NCI-H446 treated with DMSO at 0.1 percent for 48 hours (cell line): Measurements from ENCODE around the gene ALK.

ENCODE experiments used
- DNase-seq: peaks from one replicate; lab custom pipeline; 2025; lab: John Stamatoyannopoulos, UW

ALK gene

DNA sequence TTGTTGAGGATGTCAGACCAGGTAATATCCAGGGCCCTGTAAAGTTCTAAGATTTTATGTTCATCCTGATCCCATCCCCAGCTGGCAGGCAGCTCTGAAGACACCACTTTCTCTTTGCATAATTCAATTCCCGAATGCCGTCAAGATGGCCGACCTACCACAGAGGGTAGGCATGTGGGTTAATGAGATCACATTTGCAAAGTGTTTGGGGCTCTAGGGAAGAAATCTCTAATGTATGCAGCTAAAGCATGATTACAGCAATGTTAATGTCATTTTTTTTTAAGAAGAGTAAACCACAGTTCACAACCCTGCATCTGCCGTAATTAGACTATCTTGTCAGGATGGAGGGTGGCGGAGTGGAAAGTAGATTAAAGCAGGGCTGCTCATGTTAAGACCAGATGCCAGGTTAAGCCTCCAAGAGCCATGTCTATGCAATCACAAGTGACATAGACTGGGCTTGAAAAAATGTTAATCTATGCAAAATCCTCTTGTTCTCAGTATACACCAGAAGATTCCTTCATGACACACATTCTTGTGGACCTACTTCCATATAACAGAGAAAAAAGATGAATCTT lies 131.4 kb downstream of the ALK start:
- no peak for DNase-seq

DNA sequence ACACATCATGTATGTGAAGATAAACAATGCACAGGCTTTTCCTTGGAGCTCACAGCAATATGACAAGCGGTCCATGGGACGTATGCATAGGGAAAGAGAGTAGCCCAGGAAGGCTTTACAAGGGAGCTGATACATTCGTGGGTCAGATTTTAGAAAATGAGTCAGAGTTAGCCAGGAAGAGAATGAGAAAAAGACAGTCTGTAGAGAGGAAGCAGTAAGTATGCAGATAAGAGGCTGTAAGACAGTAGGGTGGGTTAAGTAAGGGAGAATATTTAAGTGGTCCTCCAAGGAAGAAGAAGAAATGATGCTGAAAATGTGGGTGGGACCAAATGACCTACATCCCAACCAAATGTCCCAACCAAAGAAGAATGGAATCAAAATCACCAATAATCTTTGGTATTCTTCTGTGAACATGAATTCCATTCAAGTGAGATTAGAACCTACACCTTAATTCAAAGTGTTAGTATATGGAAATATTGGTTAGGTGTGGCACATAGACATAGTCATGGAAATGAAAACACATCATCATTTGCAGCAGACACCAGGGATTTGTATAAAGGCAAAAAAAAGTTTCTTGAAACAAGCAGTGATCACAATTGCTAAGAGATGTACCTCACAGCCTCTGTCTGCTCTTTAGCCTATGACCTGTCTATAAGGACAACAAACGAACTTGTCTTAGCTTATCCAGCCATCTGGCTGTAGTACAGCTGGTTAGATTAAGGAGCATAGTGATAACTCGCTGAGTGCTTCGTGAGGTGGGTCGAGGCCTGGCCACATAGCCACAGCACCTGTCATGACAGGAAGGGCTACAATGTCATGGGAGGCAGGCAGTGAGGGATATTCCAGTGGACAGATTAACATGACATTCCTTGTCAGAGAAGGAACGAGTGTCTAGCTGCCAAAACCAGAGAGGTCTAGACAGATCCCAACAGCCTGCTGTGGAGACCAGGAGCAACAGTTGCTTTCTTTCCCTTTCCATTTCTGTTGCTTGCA lies 133.6 kb downstream of the ALK start:
- no peak for DNase-seq

GRCh38 chr2:29786361-29786760 lies 135.0 kb downstream of the ALK start:
- DNase-seq: no peak

DNA sequence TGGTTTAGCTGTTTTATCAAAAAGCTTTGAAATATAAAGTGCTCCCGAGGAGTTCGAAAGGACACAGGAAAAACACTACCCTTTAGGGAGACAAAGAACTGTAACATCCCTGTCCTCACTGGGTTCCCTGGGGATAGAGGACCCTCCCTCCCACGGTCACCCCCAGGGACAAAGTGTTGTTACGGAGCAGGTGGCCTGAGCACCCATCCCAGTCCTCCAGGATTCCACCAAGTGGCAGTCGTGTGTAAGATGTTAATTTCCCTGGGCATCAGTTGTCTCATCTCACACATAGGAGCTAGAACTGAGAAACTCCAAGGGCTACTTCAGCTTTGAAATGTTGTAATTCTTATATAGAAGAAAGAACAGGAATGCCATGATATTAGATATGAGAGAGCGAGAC lies 137.7 kb downstream of the ALK start:
- DNase-seq: no peak

GRCh38 chr2:29782549-29783458 lies 138.6 kb downstream of the ALK start:
- no peak for DNase-seq

- DNase-seq: no peak
Observed at GRCh38 chr2:29782087-29782486, 139.3 kb downstream of the ALK start.

DNA sequence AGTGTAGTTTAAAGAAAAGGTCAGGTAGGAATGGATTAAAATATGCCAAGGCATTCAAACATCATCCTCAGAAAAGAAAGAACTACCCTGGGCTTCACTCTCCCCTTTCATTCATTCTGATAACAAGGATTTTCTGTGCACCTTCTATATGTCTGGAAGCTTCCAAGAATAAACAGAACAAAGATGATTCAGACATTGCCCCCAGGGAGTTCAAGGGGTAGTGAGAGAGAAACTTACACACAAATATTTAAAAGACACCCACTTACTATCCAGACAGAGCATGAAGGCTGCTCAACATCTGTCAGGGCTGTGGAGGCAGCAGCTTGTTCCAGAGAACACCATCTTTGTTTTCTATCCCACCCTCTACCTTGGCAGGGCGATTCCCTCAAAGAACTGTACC lies 140.5 kb downstream of the ALK start:
- no peak for DNase-seq

DNA sequence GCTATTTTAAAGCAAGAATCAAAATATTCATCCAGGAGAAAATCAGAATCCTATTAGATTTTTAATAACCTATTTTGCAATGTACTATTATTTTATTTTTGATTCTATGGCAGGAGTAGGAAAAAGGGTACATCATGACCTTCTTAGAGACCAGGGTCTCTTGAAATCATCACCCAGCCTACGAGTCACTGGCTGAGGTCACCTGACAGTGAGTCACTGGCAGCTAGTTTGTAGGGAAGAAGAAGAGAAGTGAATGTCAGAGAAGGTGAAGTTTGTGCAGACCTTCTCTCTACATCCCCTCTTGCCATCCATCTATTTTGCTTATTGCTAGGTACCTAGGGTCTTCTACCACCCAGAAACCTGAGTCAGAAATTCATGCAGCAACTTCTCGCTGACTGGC lies 144.2 kb downstream of the ALK start:
- no peak for DNase-seq

GRCh38 chr2:29776406-29776805 lies 145.0 kb downstream of the ALK start:
- no peak for DNase-seq

GRCh38 chr2:29775937-29776336 lies 145.4 kb downstream of the ALK start:
- DNase-seq: no peak

DNA sequence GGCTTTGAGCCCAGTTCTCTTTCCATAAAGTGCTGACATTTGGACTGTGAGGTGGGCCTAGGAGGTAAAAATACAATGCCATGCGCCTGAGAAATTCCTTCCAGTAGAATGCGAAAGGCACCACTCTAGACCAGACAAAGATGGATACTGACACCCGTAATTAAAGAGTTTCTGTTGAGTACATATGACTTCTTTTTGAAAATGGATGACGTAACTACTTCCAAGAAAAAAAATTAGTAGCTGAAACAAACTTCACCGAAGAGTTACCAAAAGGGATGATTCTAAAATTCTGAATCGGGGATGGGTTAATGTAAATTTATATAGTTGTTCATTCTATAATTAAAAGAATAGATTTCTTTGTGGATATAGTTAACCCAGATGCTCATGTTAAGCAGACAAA lies 146.8 kb downstream of the ALK start:
- DNase-seq: no peak

GRCh38 chr2:29770846-29771245 lies 150.5 kb downstream of the ALK start:
- no peak for DNase-seq

- DNase-seq: no peak
Observed at GRCh38 chr2:29769847-29770246, 151.5 kb downstream of the ALK start.

DNA sequence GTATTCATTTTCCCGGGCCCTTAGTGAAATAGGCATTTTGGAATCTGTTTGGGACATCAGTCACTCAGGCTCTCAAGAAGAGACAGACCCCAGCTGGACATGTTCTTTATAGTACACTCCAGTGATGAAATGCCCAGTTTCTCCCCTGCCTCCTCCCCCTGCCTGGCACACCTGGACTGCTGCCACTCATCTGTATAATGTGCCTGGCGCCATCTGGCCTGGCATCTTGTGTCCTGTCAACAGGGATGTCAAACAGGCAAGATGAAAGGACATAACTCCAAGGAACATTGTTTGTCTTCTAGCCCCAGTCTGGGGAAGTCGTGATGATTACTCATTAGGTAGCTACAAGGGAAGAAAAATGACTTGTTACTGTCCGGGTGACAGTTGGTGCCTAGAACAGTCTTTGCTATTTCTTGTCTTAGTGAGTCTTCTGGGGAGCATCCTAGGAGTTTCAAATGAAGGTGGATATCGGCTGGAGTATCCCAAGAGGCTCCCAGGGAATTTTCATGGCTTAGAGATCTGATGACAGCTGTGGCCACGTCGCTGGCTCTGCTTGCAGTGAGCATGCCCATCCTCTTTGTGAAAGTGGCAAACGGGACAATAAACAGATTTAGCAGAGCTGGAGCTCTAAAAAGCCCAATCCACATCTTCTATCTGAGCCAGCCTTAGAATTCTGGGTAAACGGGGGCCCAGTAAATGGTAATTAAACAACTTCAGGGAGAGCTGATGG lies 153.6 kb downstream of the ALK start:
- DNase-seq: peak; percentile 37

- DNase-seq: no peak
Observed at GRCh38 chr2:29766191-29766590, 155.2 kb downstream of the ALK start.

DNA sequence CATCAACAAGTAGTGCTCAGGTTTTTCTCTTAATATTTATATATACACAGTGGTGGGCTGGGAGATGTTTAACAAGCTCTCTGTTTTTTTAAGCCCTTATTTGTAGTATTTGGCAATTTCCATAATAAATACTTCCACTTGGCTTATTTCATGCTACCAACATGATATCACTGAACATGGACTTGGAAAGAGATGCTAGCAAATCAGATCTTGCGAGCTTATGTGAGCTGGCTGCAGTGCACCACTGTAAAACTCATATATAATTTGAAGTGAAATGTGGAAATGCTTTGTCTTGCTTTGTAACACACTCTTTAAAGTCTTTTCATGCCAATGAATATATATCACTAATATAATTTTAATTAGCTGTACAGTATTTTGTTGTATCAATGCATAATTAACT lies 155.7 kb downstream of the ALK start:
- no peak for DNase-seq

- no peak for DNase-seq
Observed at GRCh38 chr2:29763371-29763770, 158.0 kb downstream of the ALK start.

- DNase-seq: no peak
Observed at GRCh38 chr2:29762239-29762638, 159.1 kb downstream of the ALK start.

GRCh38 chr2:29761278-29761677 lies 160.1 kb downstream of the ALK start:
- DNase-seq: no peak

DNA sequence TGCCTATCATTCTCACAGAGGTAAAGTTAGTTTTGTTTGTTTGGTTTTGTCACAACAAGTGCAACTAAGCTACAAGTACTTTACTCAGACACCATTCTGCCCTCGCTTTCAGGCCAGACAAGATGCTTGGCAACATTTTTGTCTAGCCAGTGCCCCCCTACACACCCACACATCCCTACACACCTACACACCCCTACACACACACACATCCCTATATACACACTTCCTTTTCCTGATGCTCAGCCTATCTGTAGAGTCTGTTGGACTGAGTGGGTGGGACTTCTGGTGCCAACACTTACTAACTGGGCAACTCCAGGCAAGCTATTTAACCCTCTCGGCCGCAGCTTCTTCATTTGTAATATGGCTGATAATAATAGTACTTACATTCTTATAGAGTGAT lies 161.4 kb downstream of the ALK start:
- no peak for DNase-seq

DNA sequence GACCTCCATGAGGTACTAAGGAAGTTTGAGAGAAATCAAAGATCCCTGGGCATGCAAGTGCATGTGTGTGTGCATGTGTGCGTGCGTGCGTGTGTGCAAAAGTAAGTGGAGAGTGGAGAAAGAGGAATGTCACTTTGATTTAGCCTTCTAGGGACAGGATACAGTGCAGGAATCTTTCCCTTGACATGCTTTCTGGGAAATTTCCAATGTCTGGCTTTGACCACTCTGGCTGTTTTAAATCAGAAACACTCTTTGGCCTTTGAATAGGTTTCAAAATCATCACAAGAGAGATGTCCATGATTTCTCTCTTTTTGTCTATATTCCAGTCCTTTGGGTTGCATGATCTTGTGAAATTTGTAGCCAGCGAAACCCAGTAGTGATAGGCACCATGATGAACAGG lies 162.0 kb downstream of the ALK start:
- no peak for DNase-seq

- no peak for DNase-seq
Observed at GRCh38 chr2:29755829-29756228, 165.6 kb downstream of the ALK start.
